Neural progenitor cell (in vitro differentiated cells): Measurements from ENCODE around the gene PC.

Source experiments
- CTCF ChIP-seq: fragments of 200-600 bp; sonication (generic); IDR thresholded peaks from 2 replicates; pipeline ENCODE4 v1.5.1; 2017; ENCODE audit warnings: antibody characterized with exemption, mild to moderate bottlenecking
- EZH2 ChIP-seq: fragments of 200-600 bp; sonication (generic); IDR thresholded peaks from 2 replicates; pipeline ENCODE4 v1.6.1; 2017; ENCODE audit warnings: antibody characterized with exemption, mild to moderate bottlenecking, moderate library complexity
- EZH2phosphoT487 ChIP-seq: fragments of 200-600 bp; sonication (generic); IDR thresholded peaks from 2 replicates; pipeline ENCODE4 v1.6.1; 2017; ENCODE audit warnings: antibody characterized with exemption

GRCh38 chr11:66933531-66933930, 24.7 kb downstream of the PC start:
- TF ChIP-seq CTCF (no peak), EZH2 (no peak), EZH2phosphoT487 (no peak)
